HFFc6 (cell line): ENCODE data around the gene SLC7A1. TPM values are rescaled to one million over a fixed set of nuclear protein-coding genes. Genes with fewer than 3 reads are reported as not detected.

Experiments used
- DNase-seq: peaks from one replicate; pipeline ENCODE4 v3.0.0-alpha.2; 2018
- H3K27ac Mint-ChIP-seq: 2 replicates; pipeline ENCODE4 v1.8.0; 2020; ENCODE audit warnings: mild to moderate bottlenecking, mixed read lengths
- H3K27me3 Mint-ChIP-seq: 2 replicates; pipeline ENCODE4 v1.8.0; 2021; ENCODE audit warnings: mild to moderate bottlenecking, moderate library complexity, mixed read lengths; ENCODE audit not compliant: insufficient read depth
- H3K36me3 Mint-ChIP-seq: 2 replicates; pipeline ENCODE4 v1.8.0; 2021; ENCODE audit warnings: low read depth, mixed read lengths
- H3K4me1 Mint-ChIP-seq: 2 replicates; pipeline ENCODE4 v1.8.0; 2020; ENCODE audit warnings: low read depth, mixed read lengths
- H3K4me3 Mint-ChIP-seq: 2 replicates; pipeline ENCODE4 v1.8.0; 2020; ENCODE audit warnings: mild to moderate bottlenecking, moderate library complexity, mixed read lengths
- H3K9me3 Mint-ChIP-seq: 2 replicates; pipeline ENCODE4 v1.8.0; 2020; ENCODE audit warnings: mild to moderate bottlenecking, mixed read lengths
- CTCF ChIP-seq: fragments of 200-600 bp; sonication (generic); IDR thresholded peaks from 2 replicates; pipeline ENCODE4 v1.5.0; 2021; ENCODE audit warnings: antibody characterized with exemption, mild to moderate bottlenecking
- total RNA-seq, 6 experiments: library from RNA; stranded (reverse); fragmentation: NEBNext Ultra II Directional; extraction: Animal tissue kit (Norgen Biotek cat#: 25700); gene quantifications; 2 replicates in 1 of 6; 3 replicates in 5 of 6; pipeline ENCODE4 v1.2.3, GENCODE V29; 2021

SLC7A1 gene
- total RNA-seq, 6 experiments from 2014 or later, result 134 to 174 (median 144) TPM

- Mint-ChIP-seq H3K4me1 (peaks cover 27% of the 10 kb centered on the region), H3K36me3 (no peaks in the 10 kb centered on the region)
Measured at GRCh38 chr13:29459813-29460355, 135.6 kb downstream of the SLC7A1 start.

More at GRCh38 chr13:29459813-29460355, 135.6 kb downstream of the SLC7A1 start:
- H3K9me3 Mint-ChIP-seq, result no peaks in the 10 kb centered on the region
- TF ChIP-seq CTCF, result no peak
- peaks cover 6% of the 10 kb centered on the region for H3K27me3 Mint-ChIP-seq
- no peak overlapping the region for H3K4me3 Mint-ChIP-seq
- no peak overlapping the region for H3K27ac Mint-ChIP-seq
- no peak for DNase-seq
